Prostate gland (tissue), 2 donors: Measurements from ENCODE around the gene CENPP.
"Not testable (repeated sequence)": the region's sequence is repeated elsewhere in the genome, so short reads cannot be mapped to it uniquely, and the experiment has no call there.

Source experiments
- CTCF ChIP-seq, 4 experiments: fragments of 200-600 bp in 2 of 4; fragments of 450-650 bp in 2 of 4; sonication (generic) in 2 of 4; IDR thresholded peaks; 1 replicate in 3 of 4; 2 replicates in 1 of 4; pipeline ENCODE4 v1.5.1; 2016 to 2019; ENCODE audit warnings: antibody characterized with exemption in 4 of 4, mild to moderate bottlenecking in 2 of 4, moderate library complexity in 2 of 4
- POLR2AphosphoS5 ChIP-seq: sonication (generic); formaldehyde crosslinking; IDR thresholded peaks from one replicate; pipeline ENCODE4 v1.6.1; 2017; ENCODE audit warnings: antibody characterized with exemption

DNA sequence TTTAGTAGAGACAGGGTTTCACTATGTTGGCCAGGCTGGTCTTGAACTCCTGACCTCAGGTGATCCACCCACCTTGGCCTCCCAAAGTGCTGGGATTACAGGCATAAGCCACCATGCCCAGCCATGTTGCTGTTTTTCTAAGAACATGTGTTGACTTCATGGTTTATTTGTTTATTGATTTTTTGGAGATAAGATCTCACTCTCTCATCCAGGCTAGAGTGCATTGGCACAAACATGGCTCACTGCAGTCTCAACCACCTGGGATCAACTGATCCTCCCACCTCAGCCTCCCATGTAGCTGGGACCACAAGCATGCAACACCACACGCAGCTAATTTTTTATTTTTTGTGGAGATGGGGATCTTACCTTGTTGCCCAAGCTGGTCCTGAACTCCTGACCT is 269.3 kb downstream of the CENPP start:
- not testable (repeated sequence) for TF ChIP-seq CTCF (IDR thresholded peaks at IDR 0.05); POLR2AphosphoS5
